ENCODE measurements around the gene RAB44. TPM values are rescaled to one million over a fixed set of nuclear protein-coding genes. Genes with fewer than 3 reads are reported as not detected.

The RAB44 gene
- total and polyA plus RNA-seq, 9 of the 15 experiments (the other 6 are each of a cell fraction or from before 2014, with no cell fraction given) = not detected

- Histone ChIP-seq H3K9ac (ENCODE audit: insufficient read depth in 1 of 2, low read depth in 2 of 2, low read length in 2 of 2) (0 out of 4 replicates have a peak overlapping the region, but pooled peaks of 1 of the 2 experiments have one; percentile 23), H3K79me2 (ENCODE audit: control insufficient read depth, insufficient read depth, low read length) (no peaks in the 10 kb centered on the region), H3K36me3 (ENCODE audit: control insufficient read depth, insufficient read depth, low read length) (no peaks in the 10 kb centered on the region), H3K9me3 (replicated peaks; ENCODE audit: control insufficient read depth, insufficient read depth, low read depth, low read length) (no peaks in the 10 kb centered on the region), H3K27me3 (ENCODE audit: control insufficient read depth in 2 of 2, insufficient read depth in 2 of 2, low read length in 2 of 2) (peaks cover 46 to 82% of the 10 kb centered on the region in 2 experiments), H2AFZ (ENCODE audit: low read depth, low read length) (no peak overlapping the region), H4K20me1 (replicated peaks; ENCODE audit: control insufficient read depth, insufficient read depth, low read length) (peaks cover 8% of the 10 kb centered on the region), H3K9me1 (ENCODE audit: control insufficient read depth, insufficient read depth, low read length) (no peaks in the 10 kb centered on the region), H3K4me1 (replicated peaks in 1 of 2; ENCODE audit: control insufficient read depth in 2 of 2, insufficient read depth in 2 of 2, low read length in 2 of 2) (peaks cover 0 to 10% of the 10 kb centered on the region in 2 experiments; a peak in 3 of 5 replicates), H3K4me3 (no peak overlapping the region), H3K27ac (ENCODE audit: extremely low read depth, low read depth, low read length) (no peak overlapping the region), H3K4me2 (ENCODE audit: insufficient read depth, low read length) (no peak overlapping the region; the same call in 1 of the 2 replicates)
- 9% methylated on average over 24 of the region's 24 CpGs for WGBS (ENCODE audit: insufficient coverage, low coverage, missing lambda C conversion rate)
- CTCF ChIA-PET (ENCODE audit: low intra/inter-chr PET ratio) = interaction anchor here (0.7 kb wide), 1 partner anchor 15 kb away, joined by 3 read pairs; no protein-coding TSS in a partner anchor
- ATAC-seq (peak; percentile 51), FAIRE-seq (peak; percentile 56), DNase-seq (ENCODE audit: extremely low read depth in 1 of 4, low spot score in 3 of 4) (no peak)
- TF ChIP-seq NR1H2 (CRISPR knock-in tag; IDR thresholded peaks at IDR 0.05) (no peak), MAZ (CRISPR knock-in tag; conservative IDR thresholded peaks at IDR 0.05 in 1 of 2, IDR thresholded peaks at IDR 0.05 in 1 of 2) (peak in 1 of 2 experiments; percentile 47; a peak in 1 of 4 replicates)
- intact Hi-C loops (cut with micrococcal nuclease) (no loop called here), in situ Hi-C loops (cut with MboI) (no loop called here)
- no TSS peak for BruUV-seq (replicated peaks)
- POLR2A ChIA-PET = interaction anchor here (0.6 to 1.8 kb wide), 4 partner anchors 11 to 789 kb away, joined by 3 to 5 read pairs (median 4); no protein-coding TSS in a partner anchor
Observed at GRCh38 chr6:36735110-36736071, 37.8 kb downstream of the RAB44 start.

Measured in K562 (cell line).